H9 (cell line): ENCODE measurements around the gene YWHAQ. TPM values are rescaled to one million over a fixed set of nuclear protein-coding genes. Genes with fewer than 3 reads are reported as not detected.

Experiments used
- DNase-seq: peaks from one replicate; pipeline ENCODE4 v3.0.0-alpha.2; 2017
- H2AFZ ChIP-seq: one replicate; pipeline ENCODE4 v1.6.1; 2013; ENCODE audit warnings: mild to moderate bottlenecking, low read length, control low read depth, moderate library complexity
- H2AK5ac ChIP-seq: 2 replicates; pipeline ENCODE4 v1.6.1; 2013; ENCODE audit warnings: low read length, control low read depth, mixed read lengths; ENCODE audit not compliant: insufficient read length
- H2BK120ac ChIP-seq: one replicate; pipeline ENCODE4 v1.6.1; 2013; ENCODE audit warnings: low read depth, mild to moderate bottlenecking, low read length, control low read depth, inconsistent platforms; ENCODE audit not compliant: poor library complexity, severe bottlenecking
- H2BK12ac ChIP-seq: 2 replicates; pipeline ENCODE4 v1.6.1; 2013; ENCODE audit warnings: low read length, control low read depth, mixed read lengths, low read depth; ENCODE audit not compliant: insufficient read length
- H2BK15ac ChIP-seq: 2 replicates; pipeline ENCODE4 v1.6.1; 2013; ENCODE audit warnings: low read depth, low read length, control low read depth
- H2BK20ac ChIP-seq: one replicate; pipeline ENCODE4 v1.6.1; 2013; ENCODE audit warnings: low read depth, mild to moderate bottlenecking, low read length, control low read depth, inconsistent platforms; ENCODE audit not compliant: poor library complexity, severe bottlenecking
- H2BK5ac ChIP-seq: 2 replicates; pipeline ENCODE4 v1.6.1; 2013; ENCODE audit warnings: low read length, control low read depth, mixed read lengths; ENCODE audit not compliant: insufficient read length
- H3K14ac ChIP-seq: 2 replicates; pipeline ENCODE4 v1.6.1; 2013; ENCODE audit warnings: low read length, control low read depth; ENCODE audit not compliant: insufficient read depth
- H3K18ac ChIP-seq: 2 replicates; pipeline ENCODE4 v1.6.1; 2013; ENCODE audit warnings: low read depth, mild to moderate bottlenecking, mixed read lengths, low read length, control low read depth; ENCODE audit not compliant: insufficient read length
- H3K23ac ChIP-seq: 2 replicates; pipeline ENCODE4 v1.6.1; 2013; ENCODE audit warnings: low read length, control low read depth, mixed read lengths, low read depth; ENCODE audit not compliant: insufficient read length
- H3K23me2 ChIP-seq: 2 replicates; pipeline ENCODE4 v1.6.1; 2013; ENCODE audit warnings: low read depth, mild to moderate bottlenecking, mixed read lengths, low read length, control low read depth; ENCODE audit not compliant: insufficient read length, poor library complexity, severe bottlenecking
- H3K27ac ChIP-seq: 2 replicates; pipeline ENCODE4 v1.5.1; 2013; ENCODE audit warnings: low read length, control low read depth, mixed read lengths, low read depth; ENCODE audit not compliant: insufficient read length
- H3K27me3 ChIP-seq: 2 replicates; pipeline ENCODE4 v1.6.1; 2013; ENCODE audit warnings: low read length, control low read depth, inconsistent platforms; ENCODE audit not compliant: insufficient read depth
- H3K4ac ChIP-seq: 2 replicates; pipeline ENCODE4 v1.6.1; 2013; ENCODE audit warnings: low read depth, mild to moderate bottlenecking, control low read depth, inconsistent platforms, low read length, moderate library complexity
- H3K4me1 ChIP-seq: 2 replicates; pipeline ENCODE4 v1.6.1; 2013; ENCODE audit warnings: low read length, control low read depth, inconsistent platforms; ENCODE audit not compliant: insufficient read depth
- H3K4me2 ChIP-seq: 2 replicates; pipeline ENCODE4 v1.6.1; 2013; ENCODE audit warnings: low read length, control low read depth, mixed read lengths; ENCODE audit not compliant: insufficient read length, insufficient read depth
- H3K56ac ChIP-seq: 2 replicates; pipeline ENCODE4 v1.6.1; 2013; ENCODE audit warnings: low read depth, mild to moderate bottlenecking, mixed read lengths, low read length, control low read depth; ENCODE audit not compliant: insufficient read length
- H3K79me1 ChIP-seq: 2 replicates; pipeline ENCODE4 v1.6.1; 2013; ENCODE audit warnings: low read depth, mild to moderate bottlenecking, moderate library complexity, low read length, control low read depth, inconsistent platforms; ENCODE audit not compliant: insufficient read depth, poor library complexity, severe bottlenecking
- H3K79me2 ChIP-seq: 2 replicates; pipeline ENCODE4 v1.6.1; 2013; ENCODE audit warnings: low read length, control low read depth, inconsistent platforms; ENCODE audit not compliant: insufficient read depth
- H3K9ac ChIP-seq: 2 replicates; pipeline ENCODE4 v1.6.1; 2013; ENCODE audit warnings: low read length, control low read depth, mixed read lengths; ENCODE audit not compliant: insufficient read length; ENCODE audit errors: extremely low read depth
- H3K9me3 ChIP-seq: one replicate; pipeline ENCODE4 v1.6.1; 2013; ENCODE audit warnings: low read depth, low read length, inconsistent platforms; ENCODE audit not compliant: control insufficient read depth
- H3T11ph ChIP-seq: one replicate; pipeline ENCODE4 v1.6.1; 2013; ENCODE audit warnings: mild to moderate bottlenecking, low read length, control low read depth, inconsistent platforms
- H4K20me1 ChIP-seq: one replicate; pipeline ENCODE4 v1.6.1; 2013; ENCODE audit not compliant: control insufficient read depth, insufficient read length, insufficient read depth
- H4K5ac ChIP-seq: 2 replicates; pipeline ENCODE4 v1.6.1; 2013; ENCODE audit warnings: low read depth, mild to moderate bottlenecking, mixed read lengths, low read length, control low read depth; ENCODE audit not compliant: insufficient read length
- H4K8ac ChIP-seq: replicated peaks from 2 replicates; pipeline ENCODE4 v1.6.1; 2013; ENCODE audit warnings: low read length, control low read depth, mixed read lengths, low read depth; ENCODE audit not compliant: insufficient read length
- H4K91ac ChIP-seq: 2 replicates; pipeline ENCODE4 v1.6.1; 2013; ENCODE audit warnings: low read depth, mild to moderate bottlenecking, moderate library complexity, mixed read lengths, low read length, control low read depth; ENCODE audit not compliant: insufficient read length
- H3K27ac Mint-ChIP-seq, 3 experiments: 2 replicates in 2 of 3; 3 replicates in 1 of 3; pipeline ENCODE4 v1.8.0; 2020 to 2021; ENCODE audit warnings: mixed read lengths in 3 of 3, mild to moderate bottlenecking in 1 of 3, moderate library complexity in 1 of 3
- H3K27me3 Mint-ChIP-seq: 2 replicates; pipeline ENCODE4 v1.8.0; 2021; ENCODE audit warnings: low read depth, mild to moderate bottlenecking, moderate library complexity, mixed read lengths
- H3K36me3 Mint-ChIP-seq, 3 experiments: 2 replicates in 2 of 3; 3 replicates in 1 of 3; pipeline ENCODE4 v1.8.0; 2020 to 2021; ENCODE audit warnings: low read depth in 3 of 3, mixed read lengths in 3 of 3; ENCODE audit not compliant: insufficient read depth in 1 of 3
- H3K4me1 Mint-ChIP-seq, 2 experiments: 2 replicates each; pipeline ENCODE4 v1.8.0; 2020; ENCODE audit warnings: mixed read lengths in 2 of 2
- H3K4me3 Mint-ChIP-seq, 2 experiments: 2 replicates in 1 of 2; 3 replicates in 1 of 2; pipeline ENCODE4 v1.8.0; 2020 to 2021; ENCODE audit warnings: mild to moderate bottlenecking in 2 of 2, mixed read lengths in 2 of 2, moderate library complexity in 1 of 2
- H3K9me3 Mint-ChIP-seq, 2 experiments: 2 replicates in 1 of 2; 3 replicates in 1 of 2; pipeline ENCODE4 v1.8.0; 2020; ENCODE audit warnings: mild to moderate bottlenecking in 2 of 2, mixed read lengths in 2 of 2, moderate library complexity in 1 of 2
- WGBS: extraction: QIAGEN DNeasy Blood & Tissue Kit; methylation state at CpG from one replicate; pipeline ENCODE4 v1.1.7; 2013; ENCODE audit warnings: missing lambda C conversion rate, low lambda C conversion rate, mixed read lengths; ENCODE audit not compliant: insufficient read length; ENCODE audit errors: extremely low coverage; 5-methylcytosine and 5-hydroxymethylcytosine counted together
- total RNA-seq: library from RNA; stranded (reverse); gene quantifications from 2 replicates; pipeline ENCODE4 v1.2.1, GENCODE V29; 2021
- TF ChIP-seq, protein P1 (sequence below): fragments of 200-600 bp; sonication (generic); conservative IDR thresholded peaks from 3 replicates; pipeline ENCODE4 v1.8.0; 2021; ENCODE audit warnings: antibody characterized with exemption, mild to moderate bottlenecking

Gene YWHAQ
- total RNA-seq, 1 experiment from 2014 or later: 374 TPM

DNA sequence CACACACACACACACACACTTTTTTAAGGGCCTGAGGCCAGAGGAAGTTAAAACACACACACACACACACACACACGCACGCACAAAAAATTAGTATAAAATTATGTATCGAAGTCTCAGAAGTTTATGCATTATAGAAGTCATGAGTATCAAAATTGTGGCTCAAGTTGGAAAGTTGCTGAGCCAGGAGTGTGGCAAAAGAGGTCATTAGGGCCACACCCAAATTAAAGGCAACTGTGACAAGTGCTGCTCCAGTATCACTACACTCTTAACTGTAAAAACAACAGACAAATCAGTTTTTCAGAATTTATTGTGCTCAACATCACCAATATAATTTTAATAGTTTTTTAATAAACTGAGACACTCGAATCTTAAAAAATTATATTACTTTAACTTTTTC lies 36.9 kb downstream of the YWHAQ start:
- Histone ChIP-seq H3K14ac (no peak overlapping the region), H2AFZ (no peak overlapping the region), H4K5ac (no peak overlapping the region), H3K23ac (no peak overlapping the region), H3K4me2 (no peak overlapping the region), H3K56ac (no peak overlapping the region), H3K23me2 (no peaks in the 10 kb centered on the region), H2BK120ac (no peak overlapping the region), H3K27me3 (no peaks in the 10 kb centered on the region), H4K91ac (no peak overlapping the region), H3K18ac (no peak overlapping the region), H3T11ph (no peak overlapping the region), H3K4ac (no peak overlapping the region), H2BK5ac (no peak overlapping the region), H2BK20ac (no peak overlapping the region), H2AK5ac (no peak overlapping the region), H2BK12ac (no peak overlapping the region), H3K4me1 (no peaks in the 10 kb centered on the region; the same call in 1 of the 2 replicates), H4K8ac (no peak overlapping the region), H4K20me1 (no peaks in the 10 kb centered on the region), H3K79me2 (peaks cover 14% of the 10 kb centered on the region; the same call in 1 of the 2 replicates), H3K9ac (no peak overlapping the region), H2BK15ac (no peak overlapping the region), H3K27ac (no peak overlapping the region), H3K79me1 (no peaks in the 10 kb centered on the region), H3K9me3 (no peaks in the 10 kb centered on the region)
- DNase-seq: no peak
- Mint-ChIP-seq H3K4me1 (peaks cover 4 to 18% of the 10 kb centered on the region in 2 experiments; a peak in 2 of 4 replicates), H3K4me3 (no peak overlapping the region), H3K27ac (no peak overlapping the region), H3K36me3 (peaks cover 18 to 39% (median 25%) of the 10 kb centered on the region in 3 experiments; a peak in 6 of 7 replicates), H3K27me3 (no peaks in the 10 kb centered on the region), H3K9me3 (peaks cover 2% of the 10 kb centered on the region in 2 experiments; a peak in 1 of 5 replicates)
- TF ChIP-seq, protein P1, sequence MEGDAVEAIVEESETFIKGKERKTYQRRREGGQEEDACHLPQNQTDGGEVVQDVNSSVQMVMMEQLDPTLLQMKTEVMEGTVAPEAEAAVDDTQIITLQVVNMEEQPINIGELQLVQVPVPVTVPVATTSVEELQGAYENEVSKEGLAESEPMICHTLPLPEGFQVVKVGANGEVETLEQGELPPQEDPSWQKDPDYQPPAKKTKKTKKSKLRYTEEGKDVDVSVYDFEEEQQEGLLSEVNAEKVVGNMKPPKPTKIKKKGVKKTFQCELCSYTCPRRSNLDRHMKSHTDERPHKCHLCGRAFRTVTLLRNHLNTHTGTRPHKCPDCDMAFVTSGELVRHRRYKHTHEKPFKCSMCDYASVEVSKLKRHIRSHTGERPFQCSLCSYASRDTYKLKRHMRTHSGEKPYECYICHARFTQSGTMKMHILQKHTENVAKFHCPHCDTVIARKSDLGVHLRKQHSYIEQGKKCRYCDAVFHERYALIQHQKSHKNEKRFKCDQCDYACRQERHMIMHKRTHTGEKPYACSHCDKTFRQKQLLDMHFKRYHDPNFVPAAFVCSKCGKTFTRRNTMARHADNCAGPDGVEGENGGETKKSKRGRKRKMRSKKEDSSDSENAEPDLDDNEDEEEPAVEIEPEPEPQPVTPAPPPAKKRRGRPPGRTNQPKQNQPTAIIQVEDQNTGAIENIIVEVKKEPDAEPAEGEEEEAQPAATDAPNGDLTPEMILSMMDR: no peak
- WGBS: 100% methylated on average over 1 of the region's 4 CpGs
